OCI-LY7 (cell line): ENCODE results near the gene RTEL1.

Source experiments
- EZH2phosphoT487 ChIP-seq: fragments of 200-600 bp; sonication (generic); IDR thresholded peaks from 2 replicates; pipeline ENCODE4 v1.6.1; 2018; ENCODE audit warnings: low read depth, borderline replicate concordance, mild to moderate bottlenecking, mixed run types, antibody characterized with exemption, low read length, moderate library complexity, mixed read lengths
- TF ChIP-seq, protein P1 (sequence below): fragments of 200-600 bp; sonication (generic); conservative IDR thresholded peaks from 2 replicates; pipeline ENCODE4 v1.5.1; 2014; ENCODE audit warnings: mild to moderate bottlenecking, antibody characterized with exemption, low read length, moderate library complexity, mixed read lengths

DNA sequence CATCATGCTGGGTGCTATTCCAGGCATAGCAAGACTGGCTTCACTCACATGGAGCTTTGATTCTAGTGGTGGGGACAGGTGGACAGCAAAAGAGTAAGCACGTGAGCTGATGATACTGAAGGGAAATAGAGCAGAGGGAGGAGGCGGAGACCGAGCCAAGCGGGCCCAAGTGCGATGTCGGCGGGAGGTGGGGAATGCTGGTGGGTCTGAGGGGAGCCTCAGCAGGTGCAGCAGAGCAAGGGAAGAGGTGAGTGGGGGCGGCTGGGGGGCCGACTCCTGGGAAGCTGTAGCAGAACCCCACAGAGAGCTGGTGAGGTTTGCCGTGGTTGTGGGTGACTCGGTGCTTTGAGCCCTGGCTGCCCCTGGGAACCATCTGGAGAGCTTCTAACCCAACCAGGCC lies 10.2 kb downstream of the RTEL1 start:
- TF ChIP-seq, protein P1, sequence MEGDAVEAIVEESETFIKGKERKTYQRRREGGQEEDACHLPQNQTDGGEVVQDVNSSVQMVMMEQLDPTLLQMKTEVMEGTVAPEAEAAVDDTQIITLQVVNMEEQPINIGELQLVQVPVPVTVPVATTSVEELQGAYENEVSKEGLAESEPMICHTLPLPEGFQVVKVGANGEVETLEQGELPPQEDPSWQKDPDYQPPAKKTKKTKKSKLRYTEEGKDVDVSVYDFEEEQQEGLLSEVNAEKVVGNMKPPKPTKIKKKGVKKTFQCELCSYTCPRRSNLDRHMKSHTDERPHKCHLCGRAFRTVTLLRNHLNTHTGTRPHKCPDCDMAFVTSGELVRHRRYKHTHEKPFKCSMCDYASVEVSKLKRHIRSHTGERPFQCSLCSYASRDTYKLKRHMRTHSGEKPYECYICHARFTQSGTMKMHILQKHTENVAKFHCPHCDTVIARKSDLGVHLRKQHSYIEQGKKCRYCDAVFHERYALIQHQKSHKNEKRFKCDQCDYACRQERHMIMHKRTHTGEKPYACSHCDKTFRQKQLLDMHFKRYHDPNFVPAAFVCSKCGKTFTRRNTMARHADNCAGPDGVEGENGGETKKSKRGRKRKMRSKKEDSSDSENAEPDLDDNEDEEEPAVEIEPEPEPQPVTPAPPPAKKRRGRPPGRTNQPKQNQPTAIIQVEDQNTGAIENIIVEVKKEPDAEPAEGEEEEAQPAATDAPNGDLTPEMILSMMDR: no peak
- TF ChIP-seq EZH2phosphoT487: no peak
